ENCODE measurements around the gene SPTBN1. TPM values are rescaled to one million over a fixed set of nuclear protein-coding genes. Genes with fewer than 3 reads are reported as not detected.

The SPTBN1 gene
- total and polyA plus RNA-seq, 2 of the 13 experiments (the other 11 are each of a cell fraction or from before 2014, with no cell fraction given), result 123 to 299 TPM

GRCh38 chr2:54629914-54630857 lies 174.1 kb downstream of the SPTBN1 start (continued):
- TF ChIP-seq, protein P1, sequence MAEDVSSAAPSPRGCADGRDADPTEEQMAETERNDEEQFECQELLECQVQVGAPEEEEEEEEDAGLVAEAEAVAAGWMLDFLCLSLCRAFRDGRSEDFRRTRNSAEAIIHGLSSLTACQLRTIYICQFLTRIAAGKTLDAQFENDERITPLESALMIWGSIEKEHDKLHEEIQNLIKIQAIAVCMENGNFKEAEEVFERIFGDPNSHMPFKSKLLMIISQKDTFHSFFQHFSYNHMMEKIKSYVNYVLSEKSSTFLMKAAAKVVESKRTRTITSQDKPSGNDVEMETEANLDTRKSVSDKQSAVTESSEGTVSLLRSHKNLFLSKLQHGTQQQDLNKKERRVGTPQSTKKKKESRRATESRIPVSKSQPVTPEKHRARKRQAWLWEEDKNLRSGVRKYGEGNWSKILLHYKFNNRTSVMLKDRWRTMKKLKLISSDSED (CRISPR knock-in tag; IDR thresholded peaks at IDR 0.05), result no peak
- TF ChIP-seq HOXA5 (CRISPR knock-in tag; IDR thresholded peaks at IDR 0.05) (peak; percentile 60; the same call in 1 of the 2 replicates), THAP9 (CRISPR knock-in tag; IDR thresholded peaks at IDR 0.05; ENCODE audit: borderline replicate concordance) (no peak), U2AF2 (IDR thresholded peaks at IDR 0.05; ENCODE audit: low read depth, low read length) (no peak), ZNF639 (CRISPR knock-in tag; conservative IDR thresholded peaks at IDR 0.05) (no peak), KDM1A (CRISPR knock-in tag; IDR thresholded peaks at IDR 0.05) (no peak), ZNF691 (CRISPR knock-in tag; IDR thresholded peaks at IDR 0.05; ENCODE audit: borderline replicate concordance, low read depth) (no peak), BRCA1 (CRISPR knock-in tag; IDR thresholded peaks at IDR 0.05) (no peak), ZNF3 (CRISPR knock-in tag; IDR thresholded peaks at IDR 0.05) (no peak), ZFP91 (CRISPR knock-in tag; IDR thresholded peaks at IDR 0.05; ENCODE audit: borderline replicate concordance) (peak; percentile 31; the same call in 1 of the 2 replicates), MXD1 (CRISPR knock-in tag; IDR thresholded peaks at IDR 0.05) (no peak), ZNF24 (IDR thresholded peaks at IDR 0.05) (no peak), NCOA1 (CRISPR knock-in tag; IDR thresholded peaks at IDR 0.05) (no peak), ZNF770 (CRISPR knock-in tag; IDR thresholded peaks at IDR 0.05) (no peak)
- TF ChIP-seq, protein P2, sequence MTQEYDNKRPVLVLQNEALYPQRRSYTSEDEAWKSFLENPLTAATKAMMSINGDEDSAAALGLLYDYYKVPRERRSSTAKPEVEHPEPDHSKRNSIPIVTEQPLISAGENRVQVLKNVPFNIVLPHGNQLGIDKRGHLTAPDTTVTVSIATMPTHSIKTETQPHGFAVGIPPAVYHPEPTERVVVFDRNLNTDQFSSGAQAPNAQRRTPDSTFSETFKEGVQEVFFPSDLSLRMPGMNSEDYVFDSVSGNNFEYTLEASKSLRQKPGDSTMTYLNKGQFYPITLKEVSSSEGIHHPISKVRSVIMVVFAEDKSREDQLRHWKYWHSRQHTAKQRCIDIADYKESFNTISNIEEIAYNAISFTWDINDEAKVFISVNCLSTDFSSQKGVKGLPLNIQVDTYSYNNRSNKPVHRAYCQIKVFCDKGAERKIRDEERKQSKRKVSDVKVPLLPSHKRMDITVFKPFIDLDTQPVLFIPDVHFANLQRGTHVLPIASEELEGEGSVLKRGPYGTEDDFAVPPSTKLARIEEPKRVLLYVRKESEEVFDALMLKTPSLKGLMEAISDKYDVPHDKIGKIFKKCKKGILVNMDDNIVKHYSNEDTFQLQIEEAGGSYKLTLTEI (CRISPR knock-in tag; conservative IDR thresholded peaks at IDR 0.05), result no peak
